A549 treated with dexamethasone at 1 μM for 4 hours (cell line): Measurements from ENCODE around the gene TCERG1L. TPM values are rescaled to one million over a fixed set of nuclear protein-coding genes. Genes with fewer than 3 reads are reported as not detected.

Experiments used
- total RNA-seq: library from RNA; stranded (reverse); fragments of 200-300 nt; extraction: Qiagen RNA extraction; gene quantifications from 5 replicates; pipeline ENCODE4 v1.2.3, GENCODE V29; 2022

TCERG1L gene
- not detected in 5 replicates for total RNA-seq

DNA sequence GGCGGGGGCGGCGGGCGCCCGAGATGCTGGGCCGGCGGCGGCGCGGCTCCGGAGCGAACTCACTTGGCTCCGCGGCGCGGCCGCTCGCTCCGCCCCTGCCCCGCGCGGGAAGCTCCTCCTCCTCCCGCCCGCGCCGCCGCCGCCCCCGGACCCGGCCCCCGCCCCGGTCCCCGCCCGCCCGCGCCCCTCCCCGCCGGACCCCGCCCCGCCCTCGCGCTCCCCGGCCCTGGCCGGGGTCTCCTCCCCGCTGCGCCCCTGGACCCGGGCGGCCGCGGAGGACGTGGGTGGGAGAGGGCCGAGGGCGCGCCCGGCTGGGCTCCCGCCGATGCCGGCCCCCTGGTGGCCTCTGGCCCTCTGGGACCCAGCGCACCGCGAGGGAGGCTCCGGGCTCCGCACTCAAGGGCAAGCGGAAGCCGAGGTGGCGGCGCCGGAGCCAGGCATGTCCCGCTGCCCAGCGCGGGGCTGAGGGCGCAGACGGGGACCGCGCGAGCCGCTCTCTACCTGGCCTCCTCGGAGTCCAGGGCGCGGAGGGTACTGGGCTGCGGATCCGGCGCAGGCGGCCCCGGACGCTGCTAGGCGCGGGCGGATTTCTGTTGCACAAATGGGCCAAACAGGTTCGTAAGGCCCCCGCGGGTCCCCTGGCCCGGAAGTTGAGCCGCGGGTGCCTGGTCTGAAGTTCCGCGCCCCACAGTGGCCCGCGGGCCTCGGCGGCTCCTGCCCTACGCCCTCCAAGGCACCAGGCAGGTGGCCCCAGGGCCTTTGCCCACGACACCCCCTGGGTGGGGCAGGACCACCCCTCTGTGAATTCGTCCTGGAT is at the start of gene TCERG1L:
Gene TCERG1L, minus strand, starts transcription at position 61 of the 817 bp plus-strand sequence. CDS start 86 bp downstream, outside the sequence.

